Muscle layer of colon (tissue), 2 donors: ENCODE measurements around the gene TUBA1C.
A peak's percentile ranks its signal among the peaks of the same experiment; 100 is the strongest.
"Not testable (repeated sequence)": the region's sequence is repeated elsewhere in the genome, so short reads cannot be mapped to it uniquely, and the experiment has no call there.

Experiments
- H3K27ac ChIP-seq: one replicate; pipeline ENCODE4 v1.7.0; 2013; ENCODE audit warnings: low read depth, mild to moderate bottlenecking, low read length, moderate library complexity
- H3K27me3 ChIP-seq, 2 donors: one replicate each; pipeline ENCODE4 v1.7.0; 2013; ENCODE audit warnings: low read length in 2 of 2, mild to moderate bottlenecking in 2 of 2; ENCODE audit not compliant: insufficient read depth in 2 of 2, control insufficient read depth in 1 of 2
- H3K36me3 ChIP-seq: one replicate; pipeline ENCODE4 v1.7.0; 2013; ENCODE audit warnings: mild to moderate bottlenecking, low read length; ENCODE audit not compliant: insufficient read depth
- H3K4me1 ChIP-seq: one replicate; pipeline ENCODE4 v1.7.0; 2013; ENCODE audit warnings: mild to moderate bottlenecking, low read length; ENCODE audit not compliant: insufficient read depth
- H3K4me3 ChIP-seq, 2 donors: one replicate each; pipeline ENCODE4 v1.7.0; 2013; ENCODE audit warnings: low read length in 2 of 2, low read depth in 1 of 2, mild to moderate bottlenecking in 1 of 2, moderate library complexity in 1 of 2
- H3K9ac ChIP-seq: one replicate; pipeline ENCODE4 v1.7.0; 2013; ENCODE audit warnings: low read length
- H3K9me3 ChIP-seq: one replicate; pipeline ENCODE4 v1.7.0; 2013; ENCODE audit warnings: mild to moderate bottlenecking, low read length
- donor health status: abdominal sarcoma.
- donor health status: Adenocarcinoma of cecum.

TUBA1C gene

DNA sequence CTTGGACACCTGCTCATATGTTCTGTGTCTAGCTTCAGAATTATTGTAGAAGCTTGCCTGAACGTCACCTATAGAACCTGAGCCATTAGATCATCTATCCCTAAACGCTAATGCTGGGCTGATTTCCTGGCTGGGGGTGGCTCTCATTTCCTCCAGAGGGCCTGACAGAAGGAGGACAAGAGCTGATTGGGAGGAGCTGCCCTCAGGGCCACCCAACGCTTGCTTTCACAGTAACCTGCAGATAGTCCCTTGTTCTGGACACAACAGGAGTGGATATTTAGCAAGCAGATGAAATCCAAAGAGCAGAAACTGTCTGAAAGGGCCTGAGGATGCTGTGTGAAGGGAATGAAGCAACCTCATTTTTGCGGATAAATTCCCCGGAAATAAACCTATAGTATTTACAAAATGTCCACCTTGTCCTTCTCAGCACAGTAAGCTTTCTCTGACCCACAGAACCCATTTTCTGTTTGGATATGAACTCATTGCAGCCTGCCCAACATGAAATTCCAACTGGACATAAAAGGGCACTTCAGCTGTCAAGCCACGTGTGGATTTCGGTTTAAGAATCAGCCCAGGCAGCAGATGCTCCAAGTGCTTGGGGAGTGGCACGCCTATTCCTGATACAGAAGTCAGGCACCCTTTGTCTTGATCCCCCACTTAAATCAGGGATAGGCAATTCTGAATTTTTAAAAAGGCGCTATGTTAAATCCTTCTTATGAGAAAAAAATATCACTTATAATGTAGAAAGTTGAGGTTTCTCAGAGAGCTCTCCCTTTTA, 32.8 kb upstream of the TUBA1C start:
- Histone ChIP-seq H3K4me1 (peaks cover 29% of the 10 kb centered on the region), H3K36me3 (no peaks in the 10 kb centered on the region), H3K4me3 (peak overlapping the region in 1 of 2 donors; percentile 55), H3K27ac (peak overlapping the region; percentile 99), H3K9me3 (no peaks in the 10 kb centered on the region), H3K27me3 (no peaks in the 10 kb centered on the region), H3K9ac (peak overlapping the region; percentile 41)

DNA sequence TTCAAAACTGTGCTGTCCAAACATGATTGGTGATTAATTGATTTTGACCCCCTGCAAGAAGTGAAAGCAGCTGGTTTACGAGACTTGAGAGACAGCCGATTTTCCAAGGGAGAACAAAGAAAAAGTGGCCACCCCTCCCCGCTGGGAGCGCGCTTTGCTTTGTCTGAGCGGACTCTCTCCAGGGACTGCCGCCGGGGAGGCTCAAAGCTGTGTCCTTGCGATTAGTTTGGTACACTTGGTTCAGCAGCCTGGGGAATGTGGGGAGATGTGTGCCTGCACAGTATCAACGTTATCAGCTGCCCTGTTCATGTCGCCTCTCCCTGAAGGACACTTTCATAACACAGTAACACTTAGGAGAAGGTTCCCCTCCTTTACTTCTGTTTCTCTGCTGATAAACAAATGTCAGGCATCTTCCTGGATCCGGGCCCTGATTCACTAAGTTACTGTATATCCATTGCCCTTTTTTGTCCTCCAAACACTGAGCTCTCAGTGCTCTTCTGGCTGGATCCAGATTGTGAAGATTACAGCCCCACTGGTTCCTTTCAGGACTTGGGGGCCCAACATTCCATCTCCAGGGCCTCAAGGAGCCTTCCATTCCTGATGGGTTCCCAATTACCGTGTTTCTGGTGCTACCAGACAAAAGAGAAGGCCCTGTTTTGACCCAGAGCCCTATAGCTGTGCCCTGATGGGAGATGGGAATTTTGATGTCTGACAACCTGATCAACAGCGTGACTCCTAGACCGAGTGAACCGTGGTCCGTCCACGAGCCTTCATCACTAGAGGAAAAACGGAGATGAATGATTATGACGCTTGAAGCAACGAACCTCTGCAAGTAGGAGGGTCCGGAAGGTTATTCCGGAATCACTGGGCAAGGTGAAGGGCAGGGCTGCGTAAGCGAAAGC, 31.7 kb upstream of the TUBA1C start:
- Histone ChIP-seq H3K9me3 (no peaks in the 10 kb centered on the region), H3K36me3 (no peaks in the 10 kb centered on the region), H3K4me1 (peaks cover 29% of the 10 kb centered on the region), H3K27me3 (no peaks in the 10 kb centered on the region), H3K4me3 (peak overlapping the region; percentile 25 to 55), H3K9ac (peak overlapping the region; percentile 41), H3K27ac (peak overlapping the region; percentile 99)

DNA sequence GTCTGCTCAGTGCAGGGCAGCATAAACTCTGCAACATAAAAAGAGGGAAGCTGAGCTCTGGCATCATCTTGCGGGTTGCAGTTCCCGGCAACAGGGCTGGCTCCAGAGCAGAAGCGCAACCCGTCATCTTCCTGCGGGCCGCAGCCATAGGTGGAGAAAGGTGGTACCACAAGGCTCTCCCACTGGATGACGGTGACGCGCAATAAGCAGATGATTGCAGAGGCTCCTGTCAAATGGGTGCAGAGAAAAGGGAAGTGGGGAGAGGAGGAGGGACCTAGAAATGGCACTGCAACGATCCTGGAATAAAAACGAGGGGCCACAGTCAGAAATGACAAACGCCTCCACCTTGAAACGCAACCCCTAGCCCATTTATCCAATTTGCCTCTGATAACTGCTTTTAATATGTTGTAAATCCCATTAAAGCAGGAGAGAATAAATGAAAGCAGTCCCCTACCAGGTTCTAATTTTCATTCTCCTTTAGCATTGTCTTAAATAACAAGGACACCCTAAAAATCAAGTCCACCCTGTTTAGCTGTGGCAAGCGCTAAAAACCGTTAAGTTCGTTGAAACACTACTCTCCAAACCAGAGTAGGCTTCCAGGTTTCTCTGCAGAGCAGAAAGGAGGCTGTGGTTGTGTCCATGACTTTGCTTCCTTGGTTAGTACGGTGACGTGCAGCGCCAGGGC, 30.9 kb upstream of the TUBA1C start:
- H3K36me3 ChIP-seq, result no peaks in the 10 kb centered on the region
- peaks cover 29% of the 10 kb centered on the region for H3K4me1 ChIP-seq
- peak overlapping the region; percentile 41 for H3K9ac ChIP-seq
- H3K4me3 ChIP-seq, result peak overlapping the region; percentile 55 to 58
- peak overlapping the region; percentile 99 for H3K27ac ChIP-seq
- H3K9me3 ChIP-seq, result no peaks in the 10 kb centered on the region
- H3K27me3 ChIP-seq, result no peaks in the 10 kb centered on the region

DNA sequence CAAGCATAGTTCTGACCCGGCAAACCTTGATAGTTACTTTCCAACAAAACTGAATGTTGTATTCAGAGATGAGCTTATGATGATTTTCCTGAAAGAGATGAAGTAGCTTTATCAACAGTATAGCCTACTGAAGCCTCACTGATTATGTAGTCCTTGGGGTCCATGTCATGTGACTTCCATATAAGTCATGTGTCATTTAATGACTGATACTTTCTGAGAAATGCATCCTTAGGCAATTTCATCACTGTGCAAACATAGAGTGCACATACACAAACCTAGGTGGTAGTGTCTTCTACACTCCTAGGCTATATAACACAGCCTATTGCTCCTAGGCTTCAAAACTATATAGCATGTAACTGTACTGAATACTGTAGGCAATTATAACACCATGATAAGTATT, 28.5 kb upstream of the TUBA1C start:
- H3K4me1 ChIP-seq, result peaks cover 29% of the 10 kb centered on the region
- H3K9ac ChIP-seq, result no peak overlapping the region
- H3K9me3 ChIP-seq, result no peaks in the 10 kb centered on the region
- H3K27ac ChIP-seq, result no peak overlapping the region
- H3K36me3 ChIP-seq, result no peaks in the 10 kb centered on the region
- H3K4me3 ChIP-seq, result no peak overlapping the region
- H3K27me3 ChIP-seq, result no peaks in the 10 kb centered on the region

DNA sequence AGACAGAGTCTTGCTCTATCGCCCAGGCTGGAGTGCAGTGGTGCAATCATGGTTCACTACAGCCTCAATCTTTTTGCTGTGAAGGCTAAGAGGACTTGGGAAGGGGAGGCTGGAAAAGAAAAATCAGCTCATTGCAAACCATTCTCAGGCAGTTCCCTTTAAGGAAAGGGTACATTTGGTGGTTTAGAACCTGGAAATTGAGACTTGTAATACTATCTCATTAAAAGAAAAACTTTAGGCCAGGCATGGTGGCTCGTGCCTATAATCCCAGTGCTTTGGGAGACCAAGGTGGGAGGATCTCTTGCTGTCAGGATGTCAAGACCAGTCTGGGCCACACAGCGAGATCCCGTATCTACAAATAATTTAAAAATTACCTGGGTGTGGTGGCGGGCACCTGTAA, 21.3 kb upstream of the TUBA1C start:
- Histone ChIP-seq H3K27ac (no peak overlapping the region), H3K9me3 (no peaks in the 10 kb centered on the region), H3K4me1 (no peaks in the 10 kb centered on the region), H3K9ac (no peak overlapping the region), H3K4me3 (no peak overlapping the region), H3K36me3 (no peaks in the 10 kb centered on the region), H3K27me3 (no peaks in the 10 kb centered on the region)

DNA sequence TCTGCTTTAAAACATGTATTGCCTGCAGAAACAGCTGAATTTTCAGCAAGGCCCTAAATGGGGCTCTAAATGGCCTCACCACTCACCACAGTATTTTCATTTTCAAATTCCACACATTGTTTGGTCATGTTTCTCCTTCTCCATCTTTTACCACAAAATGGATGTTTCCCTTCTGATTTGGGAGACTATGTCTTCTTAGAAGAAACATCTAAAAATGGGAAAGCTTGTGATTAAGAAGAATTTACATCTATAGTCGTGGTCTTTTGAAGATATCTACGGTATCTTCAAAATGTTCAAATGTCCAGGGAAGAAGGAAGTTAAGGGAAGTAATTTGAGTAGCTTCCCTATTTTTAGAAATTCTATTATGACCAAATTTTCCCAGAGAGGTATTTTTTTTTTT, 20.7 kb upstream of the TUBA1C start:
- no peaks in the 10 kb centered on the region for H3K36me3 ChIP-seq
- no peak overlapping the region for H3K4me3 ChIP-seq
- H3K27me3 ChIP-seq, result no peaks in the 10 kb centered on the region
- H3K9me3 ChIP-seq, result no peaks in the 10 kb centered on the region
- H3K4me1 ChIP-seq, result no peaks in the 10 kb centered on the region
- H3K27ac ChIP-seq, result no peak overlapping the region
- no peak overlapping the region for H3K9ac ChIP-seq

DNA sequence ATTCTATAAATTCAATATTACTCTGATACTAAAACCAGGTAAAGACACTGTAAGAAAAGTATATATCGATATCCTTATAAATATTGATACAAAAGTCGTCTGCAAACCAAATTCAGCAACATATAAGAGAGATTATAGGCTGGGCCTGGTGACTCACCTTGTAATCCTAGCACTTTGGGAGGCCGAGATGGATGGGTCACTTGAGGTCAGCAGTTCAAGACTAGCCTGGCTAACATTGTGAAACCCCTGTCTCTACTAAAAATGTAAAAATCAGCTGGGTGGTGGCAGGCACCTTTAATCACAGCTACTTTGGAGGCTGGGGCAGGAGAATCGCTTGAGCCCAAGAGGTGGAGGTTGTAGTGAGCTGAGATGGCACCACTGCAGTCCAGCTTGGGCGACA, 13.5 kb upstream of the TUBA1C start:
- no peaks in the 10 kb centered on the region for H3K27me3 ChIP-seq
- H3K27ac ChIP-seq, result no peak overlapping the region
- no peaks in the 10 kb centered on the region for H3K9me3 ChIP-seq
- H3K9ac ChIP-seq, result no peak overlapping the region
- H3K36me3 ChIP-seq, result no peaks in the 10 kb centered on the region
- H3K4me1 ChIP-seq, result no peaks in the 10 kb centered on the region
- no peak overlapping the region for H3K4me3 ChIP-seq

DNA sequence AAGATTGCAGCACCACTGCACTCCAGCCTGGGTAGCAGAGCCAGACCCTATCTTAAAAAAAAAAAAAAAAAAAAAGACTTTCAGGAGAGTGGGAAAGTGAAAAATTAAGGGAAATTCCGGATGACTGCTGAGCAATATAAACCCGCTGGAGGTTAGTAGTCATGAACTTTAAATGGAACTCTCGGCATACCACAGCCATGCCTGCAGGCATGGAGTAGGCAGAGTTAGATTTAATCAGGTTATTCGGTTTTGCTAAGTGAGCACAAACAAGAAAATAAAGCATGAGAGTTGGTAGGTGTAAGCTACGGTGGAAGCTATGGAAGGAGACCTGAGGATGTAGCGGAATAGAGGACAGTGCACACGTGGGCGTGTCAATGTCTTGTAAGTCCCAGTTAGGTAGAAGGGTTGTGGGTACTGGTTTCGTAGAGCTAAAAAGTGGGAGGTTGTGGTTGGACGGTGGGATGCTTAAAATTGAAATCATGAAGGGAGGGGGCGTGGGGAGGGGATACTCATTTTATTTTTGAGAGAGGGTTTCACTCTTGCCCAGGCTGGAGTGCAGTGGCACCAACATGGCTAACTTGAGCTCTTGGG, 11.8 kb upstream of the TUBA1C start:
- H3K27ac ChIP-seq, result no peak overlapping the region
- no peaks in the 10 kb centered on the region for H3K9me3 ChIP-seq
- no peaks in the 10 kb centered on the region for H3K36me3 ChIP-seq
- H3K9ac ChIP-seq, result no peak overlapping the region
- no peaks in the 10 kb centered on the region for H3K27me3 ChIP-seq
- no peaks in the 10 kb centered on the region for H3K4me1 ChIP-seq
- H3K4me3 ChIP-seq, result no peak overlapping the region

DNA sequence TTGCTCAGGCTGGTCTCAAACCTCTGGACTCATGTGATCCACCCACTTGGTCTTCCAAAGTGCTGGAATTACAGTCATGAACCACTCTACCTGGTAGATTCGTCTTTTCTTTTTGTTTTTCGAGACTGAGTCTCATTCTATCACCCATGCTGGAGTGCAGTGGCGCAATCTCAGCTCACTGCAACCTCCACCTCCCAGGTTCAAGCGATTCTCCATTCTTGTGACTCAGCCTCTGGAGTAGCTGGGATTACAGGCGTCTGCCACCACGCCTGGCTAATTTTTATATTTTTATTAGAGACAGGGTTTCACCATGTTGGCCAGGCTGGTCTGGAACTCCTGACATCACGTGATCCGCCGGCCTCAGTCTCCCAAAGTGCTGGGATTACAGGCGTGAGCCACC, 9.4 kb upstream of the TUBA1C start:
- not testable (repeated sequence) for H3K36me3 ChIP-seq, H3K9me3 ChIP-seq, H3K27ac ChIP-seq

DNA sequence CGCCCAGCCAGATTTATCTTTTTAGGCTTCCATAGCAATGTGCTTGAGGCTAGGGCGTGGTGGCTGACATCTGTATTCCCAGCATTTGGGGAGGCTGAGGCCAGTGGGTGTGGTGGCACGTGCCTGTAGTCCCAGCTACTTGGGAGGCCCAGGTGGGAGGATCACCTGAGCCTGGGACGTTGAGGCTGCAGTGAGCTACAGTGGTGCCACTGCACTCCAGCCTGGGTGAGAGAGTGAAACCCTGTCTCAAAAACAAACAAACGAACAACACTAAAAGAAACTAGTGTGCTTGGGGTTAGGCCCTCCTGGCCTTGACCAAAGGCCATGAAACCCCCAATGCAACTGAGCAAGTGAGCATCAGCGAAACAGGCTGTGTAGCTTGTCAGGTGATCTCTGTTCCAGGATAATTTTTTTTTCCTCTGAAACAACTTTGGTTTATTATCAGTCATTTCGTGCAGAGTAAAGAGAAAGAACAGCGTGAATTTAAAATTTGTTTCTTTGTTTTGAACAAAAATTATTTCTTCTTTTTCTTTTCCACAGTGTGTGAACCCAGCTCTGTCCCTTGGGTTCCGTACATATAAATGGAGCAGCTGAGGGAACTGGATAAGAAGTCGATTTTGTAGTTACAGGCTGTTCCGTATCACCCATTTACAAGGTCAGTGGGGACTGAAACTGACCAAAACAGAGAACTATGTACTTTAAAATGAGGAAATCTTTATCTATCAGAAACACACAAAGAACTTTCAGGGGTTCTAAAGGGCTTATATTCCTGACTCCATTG, 8.8 kb upstream of the TUBA1C start:
- H3K4me3 ChIP-seq, result no peak overlapping the region
- H3K9ac ChIP-seq, result no peak overlapping the region
- no peaks in the 10 kb centered on the region for H3K36me3 ChIP-seq
- no peaks in the 10 kb centered on the region for H3K4me1 ChIP-seq
- H3K27me3 ChIP-seq, result no peaks in the 10 kb centered on the region
- no peaks in the 10 kb centered on the region for H3K9me3 ChIP-seq
- H3K27ac ChIP-seq, result no peak overlapping the region

More for the DNA sequence above, 9.4 kb upstream of the TUBA1C start:
- H3K4me3 ChIP-seq, H3K4me1 ChIP-seq, H3K9ac ChIP-seq, H3K27me3 ChIP-seq: not testable (repeated sequence)
